Measurements from ENCODE around the gene GLIPR1. TPM values are rescaled to one million over a fixed set of nuclear protein-coding genes. Genes with fewer than 3 reads are reported as not detected.

GLIPR1 gene
- total RNA-seq, 2 donors from 2014 or later, result 0.22 to 0.29 TPM

GRCh38 chr12:75550401-75551240, 70.1 kb downstream of the GLIPR1 start:
- Histone ChIP-seq H3K9me3 (ENCODE audit: control insufficient read depth, low read length) (no peaks in the 10 kb centered on the region), H3K9ac (ENCODE audit: extremely low read depth, low read length, poor library complexity, severe bottlenecking) (no peak overlapping the region), H3K4me1 (ENCODE audit: control insufficient read depth, insufficient read depth, low read length) (no peaks in the 10 kb centered on the region), H3K27me3 (ENCODE audit: control insufficient read depth, insufficient read depth, low read length, poor library complexity, severe bottlenecking) (no peaks in the 10 kb centered on the region), H3K36me3 (ENCODE audit: control insufficient read depth, insufficient read depth, low read length) (no peaks in the 10 kb centered on the region), H3K4me3 (ENCODE audit: low read length) (no peak overlapping the region), H3K27ac (ENCODE audit: low read depth, low read length) (peak overlapping the region; percentile 71)
- H3K27ac Mint-ChIP-seq, result no peak overlapping the region
- H3K9me3 Mint-ChIP-seq, result no peaks in the 10 kb centered on the region
- peaks cover 23% of the 10 kb centered on the region for H3K4me1 Mint-ChIP-seq
- WGBS, 2 experiments (ENCODE audit: insufficient coverage in 1 of 2, insufficient read length in 1 of 2), result 78 to 81% methylated on average over 4 to 8 of the region's 8 CpGs
- no peak for DNase-seq
- H3K4me3 Mint-ChIP-seq, result no peak overlapping the region
- no peaks in the 10 kb centered on the region for H3K36me3 Mint-ChIP-seq (ENCODE audit: low read depth)
- no peaks in the 10 kb centered on the region for H3K27me3 Mint-ChIP-seq (ENCODE audit: insufficient read depth)
- TF ChIP-seq, protein P1, sequence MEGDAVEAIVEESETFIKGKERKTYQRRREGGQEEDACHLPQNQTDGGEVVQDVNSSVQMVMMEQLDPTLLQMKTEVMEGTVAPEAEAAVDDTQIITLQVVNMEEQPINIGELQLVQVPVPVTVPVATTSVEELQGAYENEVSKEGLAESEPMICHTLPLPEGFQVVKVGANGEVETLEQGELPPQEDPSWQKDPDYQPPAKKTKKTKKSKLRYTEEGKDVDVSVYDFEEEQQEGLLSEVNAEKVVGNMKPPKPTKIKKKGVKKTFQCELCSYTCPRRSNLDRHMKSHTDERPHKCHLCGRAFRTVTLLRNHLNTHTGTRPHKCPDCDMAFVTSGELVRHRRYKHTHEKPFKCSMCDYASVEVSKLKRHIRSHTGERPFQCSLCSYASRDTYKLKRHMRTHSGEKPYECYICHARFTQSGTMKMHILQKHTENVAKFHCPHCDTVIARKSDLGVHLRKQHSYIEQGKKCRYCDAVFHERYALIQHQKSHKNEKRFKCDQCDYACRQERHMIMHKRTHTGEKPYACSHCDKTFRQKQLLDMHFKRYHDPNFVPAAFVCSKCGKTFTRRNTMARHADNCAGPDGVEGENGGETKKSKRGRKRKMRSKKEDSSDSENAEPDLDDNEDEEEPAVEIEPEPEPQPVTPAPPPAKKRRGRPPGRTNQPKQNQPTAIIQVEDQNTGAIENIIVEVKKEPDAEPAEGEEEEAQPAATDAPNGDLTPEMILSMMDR (conservative IDR thresholded peaks at IDR 0.05), result no peak

DNA sequence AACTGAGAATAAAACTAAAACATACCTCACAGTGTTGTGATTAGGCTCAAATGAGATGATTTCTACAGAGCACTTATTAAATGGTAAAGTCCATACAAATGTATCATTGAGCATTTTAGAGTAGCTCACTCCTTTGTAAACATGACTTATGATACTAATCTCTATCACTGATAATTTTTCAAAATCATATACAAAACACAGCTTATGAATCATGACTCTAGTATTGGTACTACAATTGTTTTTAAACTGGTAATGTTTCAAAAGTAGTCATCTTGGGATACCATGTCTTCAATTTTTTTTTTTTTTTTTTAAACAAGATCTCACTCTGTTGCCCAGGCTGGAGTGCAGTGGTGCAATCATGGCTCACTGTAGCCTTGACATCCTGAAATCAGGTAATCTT, 70.9 kb downstream of the GLIPR1 start:
- Histone ChIP-seq H3K4me1 (ENCODE audit: control insufficient read depth, insufficient read depth, low read length) (no peaks in the 10 kb centered on the region), H3K9ac (ENCODE audit: extremely low read depth, low read length, poor library complexity, severe bottlenecking) (no peak overlapping the region), H3K9me3 (ENCODE audit: control insufficient read depth, low read length) (no peaks in the 10 kb centered on the region), H3K27me3 (ENCODE audit: control insufficient read depth, insufficient read depth, low read length, poor library complexity, severe bottlenecking) (no peaks in the 10 kb centered on the region), H3K4me3 (ENCODE audit: low read length) (no peak overlapping the region), H3K36me3 (ENCODE audit: control insufficient read depth, insufficient read depth, low read length) (no peaks in the 10 kb centered on the region), H3K27ac (ENCODE audit: low read depth, low read length) (no peak overlapping the region)
- TF ChIP-seq, protein P1 (conservative IDR thresholded peaks at IDR 0.05), result no peak
- no peak overlapping the region for H3K4me3 Mint-ChIP-seq
- H3K9me3 Mint-ChIP-seq, result no peaks in the 10 kb centered on the region
- no peak for DNase-seq
- no peak overlapping the region for H3K27ac Mint-ChIP-seq
- no peaks in the 10 kb centered on the region for H3K27me3 Mint-ChIP-seq (ENCODE audit: insufficient read depth)
- peaks cover 15% of the 10 kb centered on the region for H3K4me1 Mint-ChIP-seq
- H3K36me3 Mint-ChIP-seq (ENCODE audit: low read depth), result no peaks in the 10 kb centered on the region

DNA sequence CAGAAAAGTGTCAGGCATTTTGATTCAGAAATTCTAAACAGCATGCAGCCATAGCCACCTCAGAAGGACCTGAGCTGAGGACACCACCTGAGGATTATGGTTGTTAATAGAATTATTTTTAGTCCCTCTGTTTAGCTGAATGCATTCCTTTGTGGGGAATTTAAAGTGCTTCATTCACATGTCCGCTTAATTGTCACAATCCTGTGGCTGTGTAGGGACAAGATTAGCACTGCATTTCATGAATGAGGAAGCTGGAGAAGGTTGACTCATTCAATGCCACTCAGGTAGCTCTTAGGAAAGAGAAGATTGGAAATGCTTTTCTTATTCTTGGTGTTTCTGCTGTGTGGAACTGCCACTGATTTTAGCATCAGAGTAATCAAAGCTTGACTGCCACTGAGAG, 72.8 kb downstream of the GLIPR1 start:
- DNase-seq, result peak; percentile 66
- H3K27ac Mint-ChIP-seq, result no peak overlapping the region
- H3K4me3 Mint-ChIP-seq, result no peak overlapping the region
- Histone ChIP-seq H3K9ac (ENCODE audit: extremely low read depth, low read length, poor library complexity, severe bottlenecking) (no peak overlapping the region), H3K36me3 (ENCODE audit: control insufficient read depth, insufficient read depth, low read length) (no peaks in the 10 kb centered on the region), H3K27ac (ENCODE audit: low read depth, low read length) (no peak overlapping the region), H3K4me3 (ENCODE audit: low read length) (no peak overlapping the region), H3K4me1 (ENCODE audit: control insufficient read depth, insufficient read depth, low read length) (no peaks in the 10 kb centered on the region), H3K9me3 (ENCODE audit: control insufficient read depth, low read length) (no peaks in the 10 kb centered on the region), H3K27me3 (ENCODE audit: control insufficient read depth, insufficient read depth, low read length, poor library complexity, severe bottlenecking) (no peaks in the 10 kb centered on the region)
- peaks cover 15% of the 10 kb centered on the region for H3K4me1 Mint-ChIP-seq
- no peaks in the 10 kb centered on the region for H3K9me3 Mint-ChIP-seq
- no peaks in the 10 kb centered on the region for H3K36me3 Mint-ChIP-seq (ENCODE audit: low read depth)
- 56 to 60% methylated on average over 1 of the region's 1 CpG for WGBS, 2 experiments (ENCODE audit: insufficient coverage in 1 of 2, insufficient read length in 1 of 2)
- H3K27me3 Mint-ChIP-seq (ENCODE audit: insufficient read depth), result no peaks in the 10 kb centered on the region
- TF ChIP-seq, protein P1 (conservative IDR thresholded peaks at IDR 0.05), result no peak

Other genes starting within 250 kb of the GLIPR1 start
- gene CAPS2, start 150.4 kb upstream of the GLIPR1 start, total RNA-seq, result 1 to 10 TPM; 3.9 to 5.5 TPM
- 1 to 10 TPM in 1 of 2 donors, not detected in 1; 1.3 TPM for gene GLIPR1L1, start 146.1 kb upstream of the GLIPR1 start, total RNA-seq
- gene GLIPR1L2, start 89.7 kb upstream of the GLIPR1 start, total RNA-seq, result under 1 TPM in 1 of 2 donors, not detected in 1; 0.58 TPM
- 10 to 100 TPM; 60.7 to 75.2 TPM for gene KRR1, start 30.9 kb downstream of the GLIPR1 start, total RNA-seq

Measured in endodermal cell (in vitro differentiated cells).